Prostate gland (tissue), 2 donors: Measurements from ENCODE around the gene ENOPH1.

Experiments
- POLR2A ChIP-seq: fragments of 450-650 bp; IDR thresholded peaks from one replicate; pipeline ENCODE4 v1.6.1; 2016; ENCODE audit warnings: antibody characterized with exemption, mild to moderate bottlenecking
- TF ChIP-seq, protein P1 (sequence below), 4 experiments: fragments of 200-600 bp in 2 of 4; fragments of 450-650 bp in 2 of 4; sonication (generic) in 2 of 4; IDR thresholded peaks; 1 replicate in 3 of 4; 2 replicates in 1 of 4; pipeline ENCODE4 v1.5.1; 2016 to 2019; ENCODE audit warnings: antibody characterized with exemption in 4 of 4, mild to moderate bottlenecking in 2 of 4, moderate library complexity in 2 of 4

DNA sequence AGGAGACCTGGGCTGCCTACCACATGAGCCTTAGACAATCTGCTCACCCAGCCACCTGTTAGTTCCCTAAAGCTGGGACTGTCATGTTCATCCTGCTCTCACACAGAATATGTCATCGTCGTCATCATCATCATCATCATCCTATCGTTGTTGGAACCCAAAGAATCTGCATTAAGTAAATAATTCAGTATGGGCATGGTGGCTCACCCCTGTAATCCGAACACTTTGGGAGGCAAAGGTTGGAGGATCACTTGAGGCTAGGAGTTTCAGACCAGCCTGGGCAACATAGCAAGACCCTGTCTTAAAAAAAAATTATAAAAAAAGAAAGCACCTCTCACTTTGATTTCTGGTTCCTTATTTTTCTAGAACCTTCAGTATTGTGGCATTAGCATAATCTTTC is 6.4 kb downstream of the ENOPH1 start:
- no peak for TF ChIP-seq POLR2A
- TF ChIP-seq, protein P1, sequence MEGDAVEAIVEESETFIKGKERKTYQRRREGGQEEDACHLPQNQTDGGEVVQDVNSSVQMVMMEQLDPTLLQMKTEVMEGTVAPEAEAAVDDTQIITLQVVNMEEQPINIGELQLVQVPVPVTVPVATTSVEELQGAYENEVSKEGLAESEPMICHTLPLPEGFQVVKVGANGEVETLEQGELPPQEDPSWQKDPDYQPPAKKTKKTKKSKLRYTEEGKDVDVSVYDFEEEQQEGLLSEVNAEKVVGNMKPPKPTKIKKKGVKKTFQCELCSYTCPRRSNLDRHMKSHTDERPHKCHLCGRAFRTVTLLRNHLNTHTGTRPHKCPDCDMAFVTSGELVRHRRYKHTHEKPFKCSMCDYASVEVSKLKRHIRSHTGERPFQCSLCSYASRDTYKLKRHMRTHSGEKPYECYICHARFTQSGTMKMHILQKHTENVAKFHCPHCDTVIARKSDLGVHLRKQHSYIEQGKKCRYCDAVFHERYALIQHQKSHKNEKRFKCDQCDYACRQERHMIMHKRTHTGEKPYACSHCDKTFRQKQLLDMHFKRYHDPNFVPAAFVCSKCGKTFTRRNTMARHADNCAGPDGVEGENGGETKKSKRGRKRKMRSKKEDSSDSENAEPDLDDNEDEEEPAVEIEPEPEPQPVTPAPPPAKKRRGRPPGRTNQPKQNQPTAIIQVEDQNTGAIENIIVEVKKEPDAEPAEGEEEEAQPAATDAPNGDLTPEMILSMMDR (IDR thresholded peaks at IDR 0.05) = no peak
